NK-92 (cell line): ENCODE measurements around the gene LDB2.

ENCODE experiments used
- DNase-seq: peaks from one replicate; lab custom pipeline; 2025; ENCODE audit not compliant: unreplicated experiment; lab: John Stamatoyannopoulos, UW

Gene LDB2

GRCh38 chr4:16508968-16509367, 389.5 kb downstream of the LDB2 start:
- DNase-seq = no peak

- DNase-seq = no peak
Measured at GRCh38 chr4:16505726-16506125, 392.7 kb downstream of the LDB2 start.

- no peak for DNase-seq
Measured at GRCh38 chr4:16505267-16505666, 393.2 kb downstream of the LDB2 start.

- no peak for DNase-seq
Measured at GRCh38 chr4:16503421-16504100, 394.9 kb downstream of the LDB2 start.

DNA sequence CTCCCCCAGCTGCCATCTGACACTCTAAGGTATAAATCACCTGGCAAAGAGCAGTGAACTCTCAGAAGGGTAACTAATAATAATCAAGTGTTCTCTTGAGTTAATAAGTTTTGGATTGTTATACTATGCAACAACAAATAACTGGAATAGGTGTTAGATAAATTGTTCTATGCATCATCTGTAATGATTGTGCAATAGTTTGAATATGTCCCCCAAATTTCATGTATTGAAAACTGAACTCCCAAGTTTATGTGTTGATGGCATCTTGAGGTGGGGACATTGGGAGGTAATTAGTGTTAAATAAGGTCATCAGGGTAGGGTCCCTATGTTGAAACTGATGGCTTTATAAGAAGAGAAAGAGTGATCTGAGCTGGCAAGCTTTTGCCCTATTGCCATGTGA, 399.5 kb downstream of the LDB2 start:
- DNase-seq = no peak

GRCh38 chr4:16496501-16496900, 401.9 kb downstream of the LDB2 start:
- no peak for DNase-seq

DNA sequence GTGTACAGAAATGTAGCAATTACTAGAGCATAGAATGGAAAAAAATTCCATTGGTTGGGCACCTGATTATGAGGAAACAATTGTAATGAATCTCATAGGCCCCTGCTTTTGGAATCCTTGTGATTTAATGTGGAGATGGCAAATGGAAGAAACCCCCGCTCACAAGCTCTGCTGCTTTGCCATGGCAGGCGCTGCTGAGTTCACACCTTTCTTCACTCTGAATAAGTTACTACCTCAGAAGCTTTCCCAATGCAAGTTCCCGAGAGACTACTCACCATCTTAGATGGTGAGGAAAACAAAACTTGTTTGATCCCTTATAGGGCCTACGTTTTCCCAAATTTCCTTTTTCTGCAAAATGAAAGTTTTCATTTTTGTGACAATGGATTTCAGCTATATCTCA, 405.6 kb downstream of the LDB2 start:
- no peak for DNase-seq

DNA sequence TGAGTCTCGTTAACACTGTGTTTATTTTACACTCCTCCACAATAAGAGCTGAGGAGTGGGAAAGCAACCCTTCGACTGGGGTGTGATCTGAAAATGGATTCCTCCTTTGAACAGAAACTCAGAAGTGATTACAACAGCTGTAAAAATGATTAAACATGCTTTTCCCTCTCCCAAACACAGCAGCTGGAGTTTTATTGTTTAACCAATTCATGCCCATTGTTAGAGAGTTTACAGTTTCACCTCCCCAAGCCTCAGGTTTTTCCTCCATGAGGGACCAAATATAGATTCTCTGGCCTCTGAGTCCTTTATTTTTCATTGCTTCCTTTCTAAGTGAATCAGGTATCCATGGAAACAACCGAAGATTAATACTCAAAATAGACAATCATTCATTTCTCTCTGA, 409.2 kb downstream of the LDB2 start:
- no peak for DNase-seq

- no peak for DNase-seq
Measured at GRCh38 chr4:16488084-16488483, 410.4 kb downstream of the LDB2 start.

DNA sequence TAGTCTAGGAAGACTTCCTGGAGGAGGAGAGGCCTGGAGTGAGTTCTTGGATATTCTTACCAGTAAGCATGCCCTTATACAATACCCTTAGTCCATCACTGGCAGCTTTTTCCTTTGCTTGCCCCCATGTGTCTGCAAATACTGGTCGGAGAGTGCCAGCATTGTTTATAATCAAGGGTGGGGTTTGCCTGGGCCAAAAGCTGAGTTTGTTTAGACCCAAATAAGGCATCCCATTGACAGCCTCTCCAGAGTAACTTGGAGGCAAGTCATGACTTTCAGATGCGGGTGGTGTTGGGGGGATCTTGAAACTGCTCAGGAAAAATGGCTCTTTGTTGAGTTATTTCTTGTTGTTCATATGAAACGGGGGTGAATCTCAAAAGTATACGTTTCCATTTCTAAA, 413.7 kb downstream of the LDB2 start:
- DNase-seq = no peak

- no peak for DNase-seq
Measured at GRCh38 chr4:16483540-16483939, 414.9 kb downstream of the LDB2 start.

GRCh38 chr4:16480011-16480410, 418.4 kb downstream of the LDB2 start:
- no peak for DNase-seq

DNA sequence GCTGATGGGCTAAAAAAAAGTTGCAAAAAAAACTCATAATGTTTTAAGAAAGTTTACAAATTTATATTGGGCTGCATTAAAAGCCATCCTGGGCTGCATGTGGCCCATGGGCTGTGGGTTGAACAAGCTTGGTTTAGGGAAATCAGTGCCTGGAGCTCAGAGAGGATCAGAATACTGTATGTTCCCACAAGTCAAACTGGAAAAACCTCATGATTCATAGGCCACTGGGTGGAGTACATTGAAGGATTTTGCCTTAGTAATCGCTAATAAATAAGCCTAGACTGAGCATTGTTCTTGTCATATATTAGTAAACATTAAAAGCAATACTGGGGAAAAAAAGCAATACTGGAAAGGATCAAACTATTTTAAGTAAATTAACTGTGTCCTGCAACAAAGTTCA, 425.9 kb downstream of the LDB2 start:
- no peak for DNase-seq

DNA sequence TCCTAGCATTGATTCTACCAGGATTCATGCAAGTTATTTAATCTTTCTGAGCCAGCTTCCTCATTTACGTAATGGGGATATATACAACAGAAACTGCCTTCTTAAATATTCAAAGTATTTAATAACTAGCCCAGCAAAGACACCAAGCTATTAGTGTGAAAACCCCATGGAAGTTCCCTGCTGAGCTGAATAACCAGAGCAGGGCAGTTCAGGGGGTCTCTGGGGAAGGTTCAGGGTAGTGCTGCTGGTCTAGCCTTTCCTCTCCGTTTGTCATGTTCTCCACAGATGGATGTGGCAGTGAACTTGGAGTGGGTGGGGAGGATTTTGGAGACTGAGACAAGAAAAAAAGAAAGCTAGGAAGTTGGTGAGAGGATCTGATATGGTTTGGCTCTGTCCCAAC, 431.4 kb downstream of the LDB2 start:
- DNase-seq = no peak

GRCh38 chr4:16466581-16466980, 431.9 kb downstream of the LDB2 start:
- DNase-seq = no peak

DNA sequence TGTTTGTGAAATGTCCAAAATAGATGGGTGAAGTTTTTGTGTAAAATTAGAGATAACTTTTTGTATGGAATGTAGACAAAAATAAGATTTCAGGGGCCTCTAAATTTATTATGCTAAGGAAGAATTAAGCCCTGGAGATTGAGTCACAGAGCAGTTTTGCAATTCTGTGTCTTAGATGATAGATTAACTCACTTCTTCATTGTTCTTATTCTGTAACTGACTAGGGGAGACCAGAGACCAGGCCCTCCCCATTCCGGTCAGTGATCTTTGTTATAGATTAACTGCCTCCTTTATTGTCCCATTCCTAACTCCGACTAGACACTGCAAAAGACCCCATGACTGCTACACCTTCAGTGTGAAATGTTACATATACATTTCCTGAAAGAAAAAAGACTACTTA, 433.8 kb downstream of the LDB2 start:
- no peak for DNase-seq

DNA sequence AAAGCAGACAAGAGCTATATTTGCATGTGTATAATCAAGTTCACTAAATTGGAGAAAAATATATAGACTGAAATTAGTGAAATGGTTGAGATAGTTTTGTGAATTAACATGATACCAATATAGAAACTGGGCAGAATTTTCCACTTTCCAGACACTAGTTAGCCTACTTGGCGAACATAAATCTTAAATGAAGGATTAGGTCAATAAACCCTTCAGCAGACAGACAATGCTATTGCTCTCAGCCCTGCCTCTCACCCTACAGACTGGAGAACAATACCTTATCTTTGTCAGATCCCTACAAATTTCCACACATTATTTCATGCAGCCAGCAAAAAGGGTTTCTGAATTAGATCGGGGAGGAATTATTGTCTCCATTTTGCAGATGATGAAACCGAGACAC, 435.8 kb downstream of the LDB2 start:
- no peak for DNase-seq

DNA sequence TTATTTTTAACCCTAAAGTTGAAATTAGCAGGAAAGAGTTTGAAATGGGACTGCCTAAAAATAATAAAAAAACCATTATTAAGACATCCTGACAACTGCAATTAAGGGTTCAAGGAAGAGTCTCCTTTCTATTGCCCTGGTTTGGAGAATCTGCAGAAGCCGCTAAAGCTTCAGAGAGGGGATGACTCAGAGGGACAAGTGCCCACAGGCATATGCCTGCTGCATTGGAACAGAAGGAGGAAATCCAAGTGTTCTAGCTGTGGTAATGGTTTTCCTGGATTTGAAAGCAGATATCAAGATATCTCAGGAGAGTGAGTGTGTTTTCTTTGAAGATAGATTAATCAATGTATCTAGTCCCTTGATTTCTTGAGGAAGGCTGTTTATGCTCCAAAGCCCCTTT, 437.1 kb downstream of the LDB2 start:
- DNase-seq = no peak

DNA sequence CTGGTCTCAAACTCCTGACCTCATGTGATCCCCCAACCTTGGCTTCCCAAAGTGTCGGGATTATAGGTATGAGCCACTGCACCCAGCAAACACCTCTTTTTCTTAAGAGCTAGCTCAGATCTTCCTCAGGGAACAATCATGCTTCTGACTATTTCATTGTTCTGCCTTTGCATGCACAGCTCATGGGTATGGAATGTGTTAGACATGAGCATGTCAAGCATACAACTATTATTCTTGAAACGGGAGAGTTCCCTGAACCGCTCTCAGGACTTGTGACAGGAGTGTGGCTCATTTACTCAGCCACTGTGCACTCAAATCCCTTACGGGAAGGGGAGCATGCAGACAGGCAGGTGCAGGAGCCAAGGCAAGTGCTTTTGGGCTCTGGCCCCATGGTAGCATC, 440.5 kb downstream of the LDB2 start:
- no peak for DNase-seq
